Activated naive CD4-positive, alpha-beta T cell treated with Interleukin-2 at 50 U/mL for 16 hours (primary cell): ENCODE data around the gene FEM1C.
"Not testable (repeated sequence)": the region's sequence is repeated elsewhere in the genome, so short reads cannot be mapped to it uniquely, and the experiment has no call there.

Source experiments
- DNase-seq: peaks from one replicate; pipeline ENCODE4 v3.0.0-alpha.2; 2020

Gene FEM1C

GRCh38 chr5:115516372-115516771 is 28.2 kb downstream of the FEM1C start:
- no peak for DNase-seq

GRCh38 chr5:115514220-115514619 is 30.4 kb downstream of the FEM1C start:
- no peak for DNase-seq

GRCh38 chr5:115511632-115512031 is 32.9 kb downstream of the FEM1C start:
- no peak for DNase-seq

- DNase-seq, result no peak
These were observed 34.4 kb downstream of the FEM1C start for GRCh38 chr5:115510145-115510645.

GRCh38 chr5:115509547-115509946 is 35.0 kb downstream of the FEM1C start:
- DNase-seq, result no peak

- DNase-seq, result no peak
These were observed 36.9 kb downstream of the FEM1C start for GRCh38 chr5:115507681-115508080.

GRCh38 chr5:115503420-115503819 is 41.2 kb downstream of the FEM1C start:
- DNase-seq, result no peak

GRCh38 chr5:115501464-115502210 is 42.9 kb downstream of the FEM1C start:
- no peak for DNase-seq

- no peak for DNase-seq
These were observed 44.4 kb downstream of the FEM1C start for GRCh38 chr5:115500225-115500624.

GRCh38 chr5:115496936-115497576 is 47.5 kb downstream of the FEM1C start:
- no peak for DNase-seq

- no peak for DNase-seq
These were observed 49.8 kb downstream of the FEM1C start for GRCh38 chr5:115494570-115495289.

- DNase-seq, result no peak
These were observed 54.0 kb downstream of the FEM1C start for GRCh38 chr5:115490596-115490995.

- no peak for DNase-seq
These were observed 54.8 kb downstream of the FEM1C start for GRCh38 chr5:115489733-115490132.

GRCh38 chr5:115487756-115488155 is 56.8 kb downstream of the FEM1C start:
- DNase-seq, result no peak

GRCh38 chr5:115487168-115487567 is 57.4 kb downstream of the FEM1C start:
- DNase-seq, result no peak

- no peak for DNase-seq
These were observed 57.8 kb downstream of the FEM1C start for GRCh38 chr5:115486728-115487127.

GRCh38 chr5:115484368-115484767 is 60.2 kb downstream of the FEM1C start:
- no peak for DNase-seq

GRCh38 chr5:115480900-115481299 is 63.7 kb downstream of the FEM1C start:
- DNase-seq, result no peak

- no peak for DNase-seq
These were observed 64.3 kb downstream of the FEM1C start for GRCh38 chr5:115480271-115480670.

- DNase-seq, result not testable (repeated sequence)
These were observed 65.3 kb downstream of the FEM1C start for GRCh38 chr5:115479166-115479873.

GRCh38 chr5:115478281-115478680 is 66.3 kb downstream of the FEM1C start:
- DNase-seq, result no peak

- no peak for DNase-seq
These were observed 67.0 kb downstream of the FEM1C start for GRCh38 chr5:115477581-115477980.

GRCh38 chr5:115475788-115476187 is 68.8 kb downstream of the FEM1C start:
- no peak for DNase-seq
